A673 (cell line): ENCODE data around the gene C5. TPM values are rescaled to one million over a fixed set of nuclear protein-coding genes. Genes with fewer than 3 reads are reported as not detected.

Experiments used
- BruUV-seq: library from RNA; stranded (reverse); fragments of 400-500 nt; replicated peaks from 2 replicates; lab custom pipeline; 2021; lab: Mats Ljungman, UMichigan
- CTCF ChIA-PET: fragments of 300-600 bp; sonication (Branson Sonifier 250); formaldehyde crosslinking; loops from one replicate; lab custom pipeline; 2022; ENCODE audit warnings: antibody characterized with exemption; lab: Charles Lee
- POLR2A ChIA-PET: fragments of 300-600 bp; sonication (Branson Sonifier 250); formaldehyde crosslinking; loops from one replicate; lab custom pipeline; 2022; ENCODE audit warnings: antibody characterized with exemption; ENCODE audit not compliant: low non-redundant PET; lab: Charles Lee
- DNase-seq: peaks from one replicate; pipeline ENCODE4 v3.0.0-alpha.2; 2015; ENCODE audit warnings: low spot score
- H3K27ac ChIP-seq: fragments of 200-600 bp; sonication (generic); 2 replicates; pipeline ENCODE4 v1.5.1; 2016; ENCODE audit warnings: mixed run types, low read depth, mild to moderate bottlenecking, mixed read lengths, antibody characterized with exemption, low read length; ENCODE audit not compliant: poor library complexity, severe bottlenecking
- H3K27me3 ChIP-seq: fragments of 200-600 bp; sonication (generic); replicated peaks from 2 replicates; pipeline ENCODE4 v1.6.1; 2017; ENCODE audit warnings: mixed run types, low read depth, mild to moderate bottlenecking, mixed read lengths, antibody characterized with exemption, low read length; ENCODE audit not compliant: insufficient read depth, poor library complexity
- H3K36me3 ChIP-seq: fragments of 200-600 bp; sonication (generic); 2 replicates; pipeline ENCODE4 v1.6.1; 2016; ENCODE audit warnings: mixed run types, mild to moderate bottlenecking, mixed read lengths, antibody characterized with exemption, low read length; ENCODE audit not compliant: insufficient read depth, poor library complexity, severe bottlenecking
- H3K4me1 ChIP-seq: fragments of 200-600 bp; sonication (generic); 2 replicates; pipeline ENCODE4 v1.6.1; 2017; ENCODE audit warnings: mixed run types, mild to moderate bottlenecking, mixed read lengths, antibody characterized with exemption, low read length; ENCODE audit not compliant: insufficient read depth, poor library complexity, severe bottlenecking
- H3K4me3 ChIP-seq: fragments of 200-600 bp; sonication (generic); 2 replicates; pipeline ENCODE4 v1.5.1; 2016; ENCODE audit warnings: low read depth, mixed run types, mild to moderate bottlenecking, mixed read lengths, low read length; ENCODE audit not compliant: poor library complexity, severe bottlenecking
- H3K9me3 ChIP-seq: fragments of 200-600 bp; sonication (generic); 2 replicates; pipeline ENCODE4 v1.6.1; 2016; ENCODE audit warnings: mixed run types, low read depth, mild to moderate bottlenecking, mixed read lengths, antibody characterized with exemption, low read length; ENCODE audit not compliant: poor library complexity, severe bottlenecking
- EZH2 ChIP-seq: fragments of 200-600 bp; sonication (generic); IDR thresholded peaks from 2 replicates; pipeline ENCODE4 v1.6.1; 2017; ENCODE audit warnings: borderline replicate concordance, low read depth, mild to moderate bottlenecking, mixed read lengths, antibody characterized with exemption, low read length; ENCODE audit not compliant: poor library complexity, severe bottlenecking
- intact Hi-C: fragments of 100-400 bp; cut with micrococcal nuclease; formaldehyde crosslinking; loops from one replicate; pipeline ENCODE4 v1.10.0; 2022; ENCODE audit not compliant: unreplicated experiment
- total RNA-seq: library from RNA; stranded (reverse); gene quantifications from 2 replicates; pipeline ENCODE4 v1.2.3, GENCODE V29; 2021
- TF ChIP-seq, protein P1 (sequence below): fragments of 300-800, 200-600 bp; sonication (generic); conservative IDR thresholded peaks from 2 replicates; pipeline ENCODE4 v1.5.1; 2017; ENCODE audit warnings: low read depth, mild to moderate bottlenecking, antibody characterized with exemption, low read length, moderate library complexity, mixed read lengths

The C5 gene
- total RNA-seq, 1 experiment from 2014 or later: 4.4 TPM

DNA sequence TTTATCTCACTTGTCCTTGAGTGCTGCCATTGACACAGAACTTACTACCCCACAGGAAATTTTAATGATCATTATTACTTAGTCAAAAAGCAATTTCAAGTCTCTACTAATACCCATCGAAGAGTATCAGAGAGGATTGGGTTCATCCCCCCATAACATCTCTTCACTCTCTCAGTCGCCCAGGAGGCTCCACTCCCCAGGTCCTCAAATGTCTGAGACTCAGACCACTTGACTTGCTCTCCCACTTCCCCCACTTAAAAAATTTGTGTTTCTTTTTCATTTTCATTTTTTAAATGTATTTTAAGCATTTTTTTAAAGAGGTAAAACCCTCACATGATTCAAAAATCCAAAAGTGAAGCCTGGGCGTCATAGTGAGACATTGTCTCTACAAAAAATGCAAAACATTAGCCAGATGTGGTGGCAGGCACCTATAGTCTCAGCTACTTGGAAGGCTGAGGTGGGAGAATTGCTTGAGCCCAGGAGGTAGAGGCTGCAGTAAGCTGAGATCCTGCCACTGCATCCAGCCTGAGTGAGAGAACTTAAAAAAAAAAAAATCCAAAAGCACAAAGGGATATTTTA, 66.7 kb downstream of the C5 start:
- CTCF ChIA-PET: interaction anchor here (0.5 to 1.0 kb wide), 2 partner anchors 60 to 457 kb away, joined by 5 read pairs; no protein-coding TSS in a partner anchor

DNA sequence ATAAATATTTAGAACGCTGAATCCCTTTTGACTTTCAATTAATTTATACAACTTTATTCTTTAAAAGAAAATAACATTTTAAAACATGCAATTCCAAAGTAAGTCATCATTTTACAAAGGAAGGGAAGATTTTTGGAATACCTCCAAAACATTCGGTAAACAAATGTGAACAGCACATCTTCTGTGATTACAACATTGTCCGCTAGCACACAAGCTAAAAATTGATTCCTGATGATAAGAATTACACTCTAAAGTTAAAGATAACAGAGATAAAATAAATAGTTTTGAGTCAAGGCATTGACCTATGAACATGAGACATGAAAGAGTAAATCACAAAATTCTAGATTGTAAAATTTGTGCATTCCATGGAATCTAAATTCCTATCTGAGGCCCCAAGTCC, 67.2 kb downstream of the C5 start:
- Histone ChIP-seq H3K4me3 (no peak overlapping the region), H3K36me3 (no peaks in the 10 kb centered on the region), H3K4me1 (no peaks in the 10 kb centered on the region), H3K9me3 (no peaks in the 10 kb centered on the region), H3K27ac (no peak overlapping the region), H3K27me3 (no peaks in the 10 kb centered on the region)
- no TSS peak for BruUV-seq
- TF ChIP-seq, protein P1, sequence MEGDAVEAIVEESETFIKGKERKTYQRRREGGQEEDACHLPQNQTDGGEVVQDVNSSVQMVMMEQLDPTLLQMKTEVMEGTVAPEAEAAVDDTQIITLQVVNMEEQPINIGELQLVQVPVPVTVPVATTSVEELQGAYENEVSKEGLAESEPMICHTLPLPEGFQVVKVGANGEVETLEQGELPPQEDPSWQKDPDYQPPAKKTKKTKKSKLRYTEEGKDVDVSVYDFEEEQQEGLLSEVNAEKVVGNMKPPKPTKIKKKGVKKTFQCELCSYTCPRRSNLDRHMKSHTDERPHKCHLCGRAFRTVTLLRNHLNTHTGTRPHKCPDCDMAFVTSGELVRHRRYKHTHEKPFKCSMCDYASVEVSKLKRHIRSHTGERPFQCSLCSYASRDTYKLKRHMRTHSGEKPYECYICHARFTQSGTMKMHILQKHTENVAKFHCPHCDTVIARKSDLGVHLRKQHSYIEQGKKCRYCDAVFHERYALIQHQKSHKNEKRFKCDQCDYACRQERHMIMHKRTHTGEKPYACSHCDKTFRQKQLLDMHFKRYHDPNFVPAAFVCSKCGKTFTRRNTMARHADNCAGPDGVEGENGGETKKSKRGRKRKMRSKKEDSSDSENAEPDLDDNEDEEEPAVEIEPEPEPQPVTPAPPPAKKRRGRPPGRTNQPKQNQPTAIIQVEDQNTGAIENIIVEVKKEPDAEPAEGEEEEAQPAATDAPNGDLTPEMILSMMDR: no peak
- no peak for TF ChIP-seq EZH2
- CTCF ChIA-PET: no interaction called here
- POLR2A ChIA-PET: no interaction called here
- intact Hi-C loops: loop anchor here (5.0 kb wide), 2 partner anchors 89 to 419 kb away; partner anchors contain the start of gene CNTRL
- DNase-seq: no peak

More for the DNA sequence above, 66.7 kb downstream of the C5 start:
- TF ChIP-seq, protein P1: no peak
- TF ChIP-seq EZH2: no peak
- Histone ChIP-seq H3K9me3 (no peaks in the 10 kb centered on the region), H3K27me3 (no peaks in the 10 kb centered on the region), H3K27ac (no peak overlapping the region), H3K4me3 (no peak overlapping the region), H3K36me3 (no peaks in the 10 kb centered on the region), H3K4me1 (no peaks in the 10 kb centered on the region)
- POLR2A ChIA-PET: no interaction called here
- intact Hi-C loops: loop anchor here (5.0 kb wide), 2 partner anchors 89 to 419 kb away; partner anchors contain the start of gene CNTRL
- BruUV-seq: no TSS peak
- no peak for DNase-seq

DNA sequence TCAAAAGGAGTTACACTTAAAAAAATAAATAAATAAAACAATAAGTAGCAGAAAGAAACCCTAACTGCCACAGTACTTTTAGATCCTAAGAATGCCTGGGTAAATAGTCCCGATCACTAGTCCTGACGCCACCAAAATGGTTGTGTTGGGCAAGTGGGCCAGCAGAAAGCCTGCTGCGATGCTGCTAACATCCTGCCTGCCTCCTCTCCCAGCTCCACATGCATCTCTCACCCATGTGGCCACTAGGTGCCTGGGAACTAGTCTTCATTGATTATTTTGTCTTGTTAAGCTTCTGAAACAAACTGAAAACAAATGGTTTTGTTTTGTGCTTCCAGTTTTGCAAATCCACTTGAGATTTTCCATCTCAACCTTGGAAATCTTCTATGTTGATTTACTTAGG, 69.1 kb downstream of the C5 start:
- Histone ChIP-seq H3K27me3 (no peaks in the 10 kb centered on the region), H3K36me3 (no peaks in the 10 kb centered on the region), H3K4me3 (no peak overlapping the region), H3K9me3 (no peaks in the 10 kb centered on the region), H3K27ac (no peak overlapping the region), H3K4me1 (no peaks in the 10 kb centered on the region)
- CTCF ChIA-PET: interaction anchor here (0.5 to 1.5 kb wide), 6 partner anchors 13 to 1921 kb away, joined by 3 to 12 read pairs (median 4); no protein-coding TSS in a partner anchor
- POLR2A ChIA-PET: no interaction called here
- intact Hi-C loops: loop anchor here (5.0 kb wide), 2 partner anchors 91 to 421 kb away; partner anchors contain the start of gene CNTRL
- no TSS peak for BruUV-seq
- TF ChIP-seq, protein P1: no peak
- TF ChIP-seq EZH2: no peak
- DNase-seq: no peak
